SJCRH30 (cell line): Measurements from ENCODE around the gene WDR11. TPM values are rescaled to one million over a fixed set of nuclear protein-coding genes. Genes with fewer than 3 reads are reported as not detected.
A peak's percentile ranks its signal among the peaks of the same experiment; 100 is the strongest.
"Not testable (repeated sequence)": the region's sequence is repeated elsewhere in the genome, so short reads cannot be mapped to it uniquely, and the experiment has no call there.

ENCODE experiments used
- DNase-seq, 2 experiments: peaks; one replicate each; pipeline ENCODE4 v3.0.0-alpha.2; 2015 to 2020
- H3K27ac ChIP-seq: fragments of 250-450 bp; sonication (Bioruptor Pico); 2 replicates; pipeline ENCODE4 v1.5.1; 2020; ENCODE audit warnings: mild to moderate bottlenecking, moderate library complexity
- H3K27me3 ChIP-seq: fragments of 250-450 bp; sonication (Bioruptor Pico); 2 replicates; pipeline ENCODE4 v1.5.1; 2020; ENCODE audit warnings: mild to moderate bottlenecking, moderate library complexity
- H3K36me3 ChIP-seq: fragments of 250-450 bp; sonication (Bioruptor Pico); 2 replicates; pipeline ENCODE4 v1.5.1; 2020; ENCODE audit warnings: mild to moderate bottlenecking, moderate library complexity
- H3K4me1 ChIP-seq: fragments of 250-450 bp; sonication (Bioruptor Pico); 2 replicates; pipeline ENCODE4 v1.5.1; 2020; ENCODE audit warnings: mild to moderate bottlenecking, moderate library complexity
- H3K4me3 ChIP-seq: fragments of 250-450 bp; sonication (Bioruptor Pico); 2 replicates; pipeline ENCODE4 v1.5.1; 2020; ENCODE audit warnings: mild to moderate bottlenecking, moderate library complexity
- H3K9me3 ChIP-seq: fragments of 250-450 bp; sonication (Bioruptor Pico); replicated peaks from 2 replicates; pipeline ENCODE4 v1.5.1; 2020; ENCODE audit warnings: mild to moderate bottlenecking, moderate library complexity
- total RNA-seq: library from RNA; depleted of rRNA; stranded (reverse); fragments of >200 nt; shearing (Covaris generic); gene quantifications from 2 replicates; pipeline ENCODE4 v1.2.3, GENCODE V29; 2014

The WDR11 gene
- total RNA-seq, 1 experiment from 2014 or later = 76.5 TPM

GRCh38 chr10:120917521-120918250 is 66.5 kb downstream of the WDR11 start:
- 0 out of 2 replicates have a peak, but pooled peaks cover 2% of the 10 kb centered on the region for H3K9me3 ChIP-seq
- DNase-seq = peak in 1 of 2 experiments; percentile 48
- H3K4me1 ChIP-seq = 0 out of 2 replicates have a peak, but pooled peaks cover 3% of the 10 kb centered on the region
- H3K27me3 ChIP-seq = no peaks in the 10 kb centered on the region
- no peak overlapping the region for H3K27ac ChIP-seq
- no peak overlapping the region for H3K4me3 ChIP-seq
- no peaks in the 10 kb centered on the region for H3K36me3 ChIP-seq

DNA sequence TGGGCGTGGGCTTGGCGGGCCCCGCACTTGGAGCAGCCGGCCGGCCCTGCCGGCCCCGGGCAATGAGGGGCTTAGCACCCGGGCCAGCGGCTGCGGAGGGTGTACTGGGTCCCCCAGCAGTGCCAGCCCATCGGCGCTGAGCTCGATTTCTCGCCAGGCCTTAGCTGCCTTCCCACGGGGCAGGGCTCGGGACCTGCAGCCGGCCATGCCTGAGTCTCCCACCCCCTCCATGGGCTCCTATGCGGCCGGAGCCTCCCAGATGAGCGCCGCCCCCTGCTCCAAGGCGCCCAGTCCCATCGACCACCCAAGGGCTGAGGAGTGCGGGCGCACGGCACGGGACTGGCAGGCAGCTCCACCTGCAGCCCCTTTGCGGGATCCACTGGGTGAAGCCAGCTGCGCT is 72.7 kb downstream of the WDR11 start:
- not testable (repeated sequence) for H3K4me3 ChIP-seq, H3K27me3 ChIP-seq, DNase-seq, H3K4me1 ChIP-seq, H3K27ac ChIP-seq, H3K36me3 ChIP-seq, H3K9me3 ChIP-seq

DNA sequence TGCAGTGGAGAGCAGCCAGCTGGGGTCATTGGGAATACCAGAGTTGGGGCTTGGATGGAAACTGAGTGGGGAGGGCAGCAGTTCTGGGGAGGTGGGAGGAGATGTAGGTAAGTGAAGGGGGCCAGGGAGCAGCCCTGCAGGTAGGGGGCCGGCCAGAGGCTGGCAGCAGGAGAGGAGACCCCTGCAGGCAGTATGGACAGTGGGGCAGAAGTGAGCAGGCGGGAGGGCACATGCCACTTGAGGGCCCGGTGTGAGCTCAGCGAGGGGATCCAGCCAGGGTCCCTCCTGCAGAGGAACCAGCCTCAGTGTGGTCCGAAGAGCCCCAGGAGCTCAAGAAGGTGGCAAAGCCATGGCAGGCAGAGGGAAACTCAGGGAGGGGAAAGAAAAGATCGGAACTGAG is 75.4 kb downstream of the WDR11 start:
- H3K27me3 ChIP-seq = no peaks in the 10 kb centered on the region
- H3K27ac ChIP-seq = no peak overlapping the region
- no peaks in the 10 kb centered on the region for H3K4me1 ChIP-seq
- no peak for DNase-seq
- H3K36me3 ChIP-seq = no peaks in the 10 kb centered on the region
- H3K4me3 ChIP-seq = no peak overlapping the region
- H3K9me3 ChIP-seq = 0 out of 2 replicates have a peak, but pooled peaks cover 2% of the 10 kb centered on the region

DNA sequence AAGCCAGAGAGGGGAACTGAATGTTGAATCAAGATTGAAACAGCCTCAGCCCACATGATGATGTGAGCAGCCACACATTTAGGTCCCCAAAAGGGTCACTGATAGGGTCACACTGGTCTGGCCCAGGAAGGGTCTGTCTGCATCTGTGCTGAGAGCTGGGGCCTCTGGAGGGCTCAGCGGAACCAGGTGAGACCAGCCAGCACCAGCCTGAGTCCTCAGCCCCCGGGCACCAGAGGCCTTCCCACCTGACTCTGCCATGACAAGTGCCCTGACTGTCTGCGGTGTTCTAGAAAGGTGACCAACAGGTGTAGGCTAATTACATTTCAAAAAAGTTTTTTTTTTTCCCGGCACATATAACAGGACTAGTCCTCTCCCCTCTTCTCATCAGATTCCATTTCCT is 76.2 kb downstream of the WDR11 start:
- Histone ChIP-seq H3K4me3 (no peak overlapping the region), H3K4me1 (no peaks in the 10 kb centered on the region), H3K27me3 (no peaks in the 10 kb centered on the region), H3K9me3 (0 out of 2 replicates have a peak, but pooled peaks cover 2% of the 10 kb centered on the region), H3K36me3 (no peaks in the 10 kb centered on the region), H3K27ac (no peak overlapping the region)
- no peak for DNase-seq

DNA sequence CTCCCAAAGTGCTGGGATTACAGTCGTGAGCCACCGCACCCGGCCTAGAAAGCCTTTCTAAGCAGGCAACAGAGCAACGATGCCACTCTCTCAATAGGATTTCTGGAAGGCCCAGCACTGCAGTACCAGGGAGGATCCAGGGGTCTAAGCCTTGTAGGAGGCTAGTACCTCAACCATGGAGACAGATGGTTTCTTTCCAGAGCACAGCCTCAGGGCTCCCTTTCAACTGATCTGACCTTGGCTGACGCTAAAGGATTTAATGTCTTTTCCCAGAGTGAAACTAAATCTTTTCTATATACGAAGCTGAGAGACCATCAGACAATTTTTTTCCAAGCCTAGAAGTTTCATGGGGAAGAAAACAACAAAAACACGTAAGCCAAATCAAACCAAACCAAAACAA is 78.0 kb downstream of the WDR11 start:
- Histone ChIP-seq H3K27ac (no peak overlapping the region), H3K27me3 (no peaks in the 10 kb centered on the region), H3K4me1 (no peaks in the 10 kb centered on the region), H3K4me3 (no peak overlapping the region), H3K36me3 (no peaks in the 10 kb centered on the region), H3K9me3 (0 out of 2 replicates have a peak, but pooled peaks cover 2% of the 10 kb centered on the region)
- DNase-seq = peak in 1 of 2 experiments; percentile 48

DNA sequence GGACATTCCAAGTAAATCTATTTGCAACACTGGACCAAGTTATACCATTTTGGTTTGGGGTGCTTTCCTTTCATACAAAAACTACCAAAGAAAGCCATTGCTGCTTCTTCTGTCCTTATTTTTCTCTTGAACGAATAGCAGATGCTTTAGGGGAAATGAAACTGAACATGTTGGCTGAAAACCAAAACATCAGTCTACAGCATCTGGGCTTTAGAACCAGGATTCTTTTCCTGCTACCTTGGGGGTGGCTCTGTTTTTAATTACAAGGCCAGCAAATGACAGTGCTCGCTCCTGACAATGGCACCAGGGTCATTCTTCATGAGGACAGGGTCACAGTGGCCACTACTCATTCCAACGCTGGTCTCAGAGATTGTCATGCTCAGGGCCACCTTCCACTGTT is 80.3 kb downstream of the WDR11 start:
- no peak overlapping the region for H3K27ac ChIP-seq
- peaks cover 2% of the 10 kb centered on the region for H3K9me3 ChIP-seq
- H3K4me3 ChIP-seq = no peak overlapping the region
- no peaks in the 10 kb centered on the region for H3K36me3 ChIP-seq
- no peak for DNase-seq
- no peaks in the 10 kb centered on the region for H3K27me3 ChIP-seq
- no peaks in the 10 kb centered on the region for H3K4me1 ChIP-seq

GRCh38 chr10:120931999-120932398 is 80.8 kb downstream of the WDR11 start:
- Histone ChIP-seq H3K4me1 (no peaks in the 10 kb centered on the region), H3K9me3 (peaks cover 2% of the 10 kb centered on the region), H3K27ac (no peak overlapping the region), H3K36me3 (no peaks in the 10 kb centered on the region), H3K4me3 (no peak overlapping the region), H3K27me3 (no peaks in the 10 kb centered on the region)
- DNase-seq = no peak

- Histone ChIP-seq H3K27me3 (no peaks in the 10 kb centered on the region), H3K4me1 (peaks cover 4% of the 10 kb centered on the region), H3K27ac (no peak overlapping the region), H3K36me3 (no peaks in the 10 kb centered on the region), H3K4me3 (no peak overlapping the region), H3K9me3 (no peaks in the 10 kb centered on the region; the same call in none of the 2 replicates)
- DNase-seq = no peak
Observed at GRCh38 chr10:120938822-120939221, 87.7 kb downstream of the WDR11 start.

GRCh38 chr10:120940299-120940900 is 89.2 kb downstream of the WDR11 start:
- H3K36me3 ChIP-seq = no peaks in the 10 kb centered on the region
- no peak overlapping the region for H3K4me3 ChIP-seq
- H3K27ac ChIP-seq = no peak overlapping the region
- H3K27me3 ChIP-seq = no peaks in the 10 kb centered on the region
- peak in 1 of 2 experiments; percentile 31 for DNase-seq
- H3K9me3 ChIP-seq = no peaks in the 10 kb centered on the region; the same call in none of the 2 replicates
- peaks cover 4% of the 10 kb centered on the region for H3K4me1 ChIP-seq

DNA sequence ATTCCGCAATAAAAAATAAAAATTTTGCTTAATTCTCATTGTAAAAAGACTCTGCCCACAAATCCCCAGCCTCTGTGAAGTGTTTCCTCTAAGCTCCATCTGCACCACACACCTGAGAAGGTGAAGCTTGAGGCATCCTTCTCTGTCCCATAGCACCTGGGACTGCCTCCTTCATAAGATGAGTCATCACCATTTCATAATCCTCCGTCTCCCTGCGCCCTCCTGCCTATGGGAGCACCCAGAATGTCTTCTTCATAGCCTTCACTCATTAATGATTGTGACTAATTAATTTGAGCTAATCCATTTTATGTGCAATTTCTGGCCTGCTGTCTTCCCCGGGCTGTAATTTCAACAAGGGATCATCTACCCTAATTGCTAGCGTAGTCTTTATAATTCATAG is 90.3 kb downstream of the WDR11 start:
- Histone ChIP-seq H3K4me3 (no peak overlapping the region), H3K27ac (no peak overlapping the region), H3K9me3 (no peaks in the 10 kb centered on the region), H3K36me3 (no peaks in the 10 kb centered on the region), H3K27me3 (no peaks in the 10 kb centered on the region), H3K4me1 (peaks cover 9% of the 10 kb centered on the region)
- DNase-seq = no peak

- Histone ChIP-seq H3K4me3 (no peak overlapping the region), H3K9me3 (no peaks in the 10 kb centered on the region), H3K36me3 (no peaks in the 10 kb centered on the region), H3K27me3 (no peaks in the 10 kb centered on the region), H3K27ac (peak overlapping the region; percentile 15), H3K4me1 (peaks cover 9% of the 10 kb centered on the region)
- peak; percentile 80 to 92 for DNase-seq
Observed at GRCh38 chr10:120942806-120943413, 91.7 kb downstream of the WDR11 start.

- no peaks in the 10 kb centered on the region; the same call in 1 of the 2 replicates for H3K9me3 ChIP-seq
- DNase-seq = peak; percentile 36 to 60
- H3K4me3 ChIP-seq = no peak overlapping the region
- peak overlapping the region; percentile 15 for H3K27ac ChIP-seq
- H3K4me1 ChIP-seq = peaks cover 9% of the 10 kb centered on the region
- H3K27me3 ChIP-seq = no peaks in the 10 kb centered on the region
- no peaks in the 10 kb centered on the region for H3K36me3 ChIP-seq
Observed at GRCh38 chr10:120943542-120943941, 92.4 kb downstream of the WDR11 start.

DNA sequence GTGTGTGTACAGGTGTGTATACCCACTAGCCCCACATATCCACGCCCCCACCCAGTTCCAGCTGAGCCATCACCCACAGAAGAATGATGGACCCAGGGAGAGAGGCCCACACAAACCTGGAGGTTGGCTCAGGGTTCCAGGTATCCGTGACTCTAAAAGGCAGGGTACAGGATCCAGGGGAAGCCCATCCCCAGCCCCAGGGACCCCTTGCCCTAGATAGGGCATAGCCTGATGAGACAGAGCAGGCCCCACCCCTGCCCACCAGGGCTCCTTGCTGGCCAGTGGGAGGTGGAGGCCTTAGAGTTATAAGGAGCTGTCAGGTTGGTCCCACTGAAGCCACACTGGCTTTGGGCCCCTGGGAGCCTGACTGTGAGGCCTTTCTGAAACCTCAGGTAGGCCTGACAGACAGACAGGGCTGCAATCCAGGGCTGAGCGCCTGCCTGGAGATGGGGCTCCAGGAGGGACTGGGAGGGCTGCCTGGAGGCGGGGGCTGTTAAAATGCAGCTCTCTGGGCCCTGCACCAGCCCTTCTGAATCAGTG is 93.5 kb downstream of the WDR11 start:
- H3K27ac ChIP-seq = no peak overlapping the region
- no peak for DNase-seq
- H3K9me3 ChIP-seq = no peaks in the 10 kb centered on the region; the same call in 1 of the 2 replicates
- H3K4me1 ChIP-seq = peaks cover 9% of the 10 kb centered on the region
- no peaks in the 10 kb centered on the region for H3K27me3 ChIP-seq
- no peaks in the 10 kb centered on the region for H3K36me3 ChIP-seq
- no peak overlapping the region for H3K4me3 ChIP-seq

- no peaks in the 10 kb centered on the region for H3K36me3 ChIP-seq
- no peaks in the 10 kb centered on the region for H3K27me3 ChIP-seq
- H3K4me1 ChIP-seq = peaks cover 9% of the 10 kb centered on the region
- no peak overlapping the region for H3K4me3 ChIP-seq
- no peak overlapping the region for H3K27ac ChIP-seq
- no peak for DNase-seq
- no peaks in the 10 kb centered on the region; the same call in 1 of the 2 replicates for H3K9me3 ChIP-seq
Observed at GRCh38 chr10:120945182-120945581, 94.0 kb downstream of the WDR11 start.

DNA sequence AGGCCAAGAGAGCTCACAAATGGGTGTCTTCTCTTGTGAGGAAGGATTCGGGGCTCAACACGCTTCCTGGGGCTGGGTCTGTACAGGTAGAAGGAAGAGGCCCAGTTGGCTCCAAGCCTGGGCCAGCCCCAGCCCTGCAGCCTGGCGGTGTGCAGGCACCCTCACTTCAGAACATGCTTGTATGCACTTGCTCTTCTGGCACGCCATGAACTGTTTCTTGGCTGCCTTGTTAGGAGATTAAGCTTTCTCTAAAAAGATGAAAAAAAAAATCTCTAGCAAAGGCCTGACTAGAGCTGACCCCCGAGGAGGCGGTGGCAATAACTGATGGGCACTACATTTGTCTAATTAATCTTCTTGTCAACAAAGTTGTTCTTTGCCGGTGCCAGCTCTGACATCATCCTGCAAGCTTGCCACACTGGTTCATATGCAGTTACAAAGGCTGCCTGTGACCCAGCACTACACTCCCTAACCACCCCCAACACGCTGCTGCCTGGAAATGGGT is 94.7 kb downstream of the WDR11 start:
- no peak overlapping the region for H3K4me3 ChIP-seq
- no peaks in the 10 kb centered on the region for H3K27me3 ChIP-seq
- no peak overlapping the region for H3K27ac ChIP-seq
- peaks cover 9% of the 10 kb centered on the region for H3K4me1 ChIP-seq
- no peaks in the 10 kb centered on the region; the same call in 1 of the 2 replicates for H3K9me3 ChIP-seq
- H3K36me3 ChIP-seq = no peaks in the 10 kb centered on the region
- peak; percentile 44 to 56 for DNase-seq
